ENCODE data around the gene PIMREG. TPM values are rescaled to one million over a fixed set of nuclear protein-coding genes. Genes with fewer than 3 reads are reported as not detected.

PIMREG gene
- total RNA-seq, 1 donor from 2014 or later = not detected

- Histone ChIP-seq H3K27me3 (no peaks in the 10 kb centered on the region), H3K4me3 (no peak overlapping the region), H3K36me3 (no peaks in the 10 kb centered on the region), H3K4me1 (no peaks in the 10 kb centered on the region), H3K9me3 (no peaks in the 10 kb centered on the region), H3K27ac (no peak overlapping the region)
- no peak for DNase-seq (ENCODE audit: low spot score in 2 of 2)
- TF ChIP-seq CTCF (IDR thresholded peaks at IDR 0.05) = no peak
- intact Hi-C loops (cut with DNase I) = no loop called here
Observed at GRCh38 chr17:6413065-6413464, 31.2 kb upstream of the PIMREG start.

- Histone ChIP-seq H3K4me1 (no peaks in the 10 kb centered on the region), H3K27ac (no peak overlapping the region), H3K9me3 (no peaks in the 10 kb centered on the region), H3K36me3 (no peaks in the 10 kb centered on the region), H3K27me3 (no peaks in the 10 kb centered on the region), H3K4me3 (no peak overlapping the region)
- no peak for DNase-seq (ENCODE audit: low spot score in 2 of 2)
- TF ChIP-seq CTCF (IDR thresholded peaks at IDR 0.05) = no peak
- intact Hi-C loops (cut with DNase I) = no loop called here
Observed at GRCh38 chr17:6415616-6416015, 28.6 kb upstream of the PIMREG start.

GRCh38 chr17:6420173-6420641 lies 24.0 kb upstream of the PIMREG start:
- Histone ChIP-seq H3K36me3 (no peaks in the 10 kb centered on the region), H3K4me1 (no peaks in the 10 kb centered on the region), H3K27ac (no peak overlapping the region), H3K9me3 (no peaks in the 10 kb centered on the region), H3K27me3 (no peaks in the 10 kb centered on the region), H3K4me3 (no peak overlapping the region)
- intact Hi-C loops (cut with DNase I) = no loop called here
- TF ChIP-seq CTCF (IDR thresholded peaks at IDR 0.05) = peak in 1 of 3 experiments; percentile 16
- DNase-seq (ENCODE audit: low spot score in 2 of 2) = no peak

GRCh38 chr17:6421700-6422604 lies 22.3 kb upstream of the PIMREG start:
- DNase-seq (ENCODE audit: low spot score in 2 of 2) = peak; percentile 31 to 82
- Histone ChIP-seq H3K4me1 (no peaks in the 10 kb centered on the region), H3K27ac (no peak overlapping the region), H3K27me3 (no peaks in the 10 kb centered on the region), H3K9me3 (no peaks in the 10 kb centered on the region), H3K36me3 (no peaks in the 10 kb centered on the region), H3K4me3 (no peak overlapping the region)
- intact Hi-C loops (cut with DNase I) = loop anchor here (1.0 kb wide), 2 partner anchors 830 to 835 kb away; no protein-coding TSS in a partner anchor
- peak; percentile 75 to 91 (median 78) for TF ChIP-seq CTCF (IDR thresholded peaks at IDR 0.05)

GRCh38 chr17:6422654-6423241 lies 21.5 kb upstream of the PIMREG start:
- intact Hi-C loops (cut with DNase I) = loop anchor here (1.0 kb wide), 2 partner anchors 830 to 835 kb away; no protein-coding TSS in a partner anchor
- no peak overlapping the region for H3K4me3 ChIP-seq
- no peaks in the 10 kb centered on the region for H3K27me3 ChIP-seq

More at GRCh38 chr17:6422654-6423241, 21.5 kb upstream of the PIMREG start:
- DNase-seq (ENCODE audit: low spot score in 2 of 2) = no peak
- no peaks in the 10 kb centered on the region for H3K36me3 ChIP-seq
- TF ChIP-seq CTCF (IDR thresholded peaks at IDR 0.05) = no peak
- no peak overlapping the region for H3K27ac ChIP-seq
- H3K4me1 ChIP-seq = no peaks in the 10 kb centered on the region
- no peaks in the 10 kb centered on the region for H3K9me3 ChIP-seq

Measured in ascending aorta (tissue), 2 donors.